GM19324 (cell line): ENCODE data around the gene LRCH3.
"Not testable (repeated sequence)": the region's sequence is repeated elsewhere in the genome, so short reads cannot be mapped to it uniquely, and the experiment has no call there.

Experiments
- ATAC-seq: cut with Tn5 transposase; IDR thresholded peaks from one replicate; pipeline ENCODE4 v1.9.1; 2021; ENCODE audit warnings: mild to moderate bottlenecking, moderate library complexity; ENCODE audit not compliant: unreplicated experiment, low FRiP score

LRCH3 gene

DNA sequence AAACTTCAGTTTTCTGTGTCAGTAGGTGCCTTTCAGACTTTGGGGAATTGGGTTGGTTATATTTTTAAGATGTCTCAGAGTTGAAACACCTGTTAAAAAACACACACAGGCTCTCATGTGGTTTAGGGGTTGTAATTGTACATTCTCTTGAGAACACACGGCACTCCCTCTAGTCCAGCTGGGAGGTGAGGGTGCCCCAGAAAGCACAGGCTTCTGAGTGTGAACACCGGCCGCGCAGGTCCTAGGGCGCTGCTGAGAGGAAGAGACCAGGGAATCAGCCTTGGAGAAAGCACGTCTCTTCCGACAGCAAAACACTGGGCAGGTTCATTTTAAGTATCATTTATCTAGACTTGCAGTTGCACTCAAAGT lies 90.9 kb downstream of the LRCH3 start:
- ATAC-seq, result no peak

GRCh38 chr3:197882586-197882985 lies 91.5 kb downstream of the LRCH3 start:
- ATAC-seq, result no peak

DNA sequence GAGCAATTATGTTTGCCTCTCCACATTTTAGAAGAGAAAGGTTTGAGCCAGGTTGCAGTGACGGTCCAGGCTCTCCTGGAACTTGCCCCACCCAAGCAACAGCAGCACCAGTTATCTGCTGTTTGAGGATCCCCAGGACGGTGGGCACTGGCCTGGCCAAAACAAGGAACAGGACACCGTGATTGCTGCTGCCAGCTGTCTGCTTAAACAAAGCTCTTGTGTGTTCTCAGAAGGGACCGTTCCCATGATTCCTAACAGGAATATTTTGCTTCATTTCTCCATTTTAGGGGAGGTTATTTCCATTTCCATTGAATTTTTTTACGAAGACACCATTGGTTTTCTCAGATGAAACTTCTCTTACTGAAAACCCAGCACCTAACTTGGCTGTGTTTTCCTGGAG lies 92.5 kb downstream of the LRCH3 start:
- ATAC-seq, result no peak

DNA sequence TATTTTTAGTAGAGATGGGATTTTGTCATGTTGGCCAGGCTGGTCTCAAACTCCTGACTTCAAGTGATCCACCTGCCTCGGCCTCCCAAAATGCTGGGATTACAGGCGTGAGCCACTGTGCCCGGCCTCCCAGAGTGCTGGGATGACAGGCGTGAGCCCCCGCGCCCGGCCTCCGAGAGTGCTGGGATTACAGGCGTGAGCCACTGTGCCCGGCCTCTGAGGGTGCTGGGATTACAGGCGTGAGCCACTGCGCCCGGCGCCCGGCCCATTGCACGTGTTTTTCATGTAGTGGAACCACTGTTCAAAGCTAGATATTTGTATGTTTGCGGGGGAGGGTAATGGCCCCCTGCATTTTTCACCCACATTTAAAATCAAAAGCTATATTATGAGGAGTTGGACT lies 93.3 kb downstream of the LRCH3 start:
- ATAC-seq, result not testable (repeated sequence)

DNA sequence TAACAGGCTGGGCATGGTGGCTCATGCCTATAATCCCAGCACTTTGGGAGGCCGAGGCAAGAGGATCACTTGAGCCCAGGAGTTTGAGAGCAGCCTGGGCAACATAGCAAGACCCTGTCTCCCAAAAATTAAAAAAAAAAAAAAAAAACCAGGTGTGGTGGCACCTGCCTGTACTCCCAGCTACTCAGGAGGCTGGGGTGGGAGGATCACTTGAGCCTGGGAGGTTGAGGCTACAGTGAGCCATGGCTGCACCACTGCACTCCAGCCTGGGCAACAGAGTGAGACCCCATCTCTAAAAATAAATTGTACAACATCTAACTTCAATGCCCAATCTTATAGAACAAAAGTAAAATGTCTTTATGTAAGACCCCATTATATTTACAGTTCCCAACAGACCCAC lies 95.0 kb downstream of the LRCH3 start:
- ATAC-seq, result not testable (repeated sequence)

GRCh38 chr3:197887430-197888053 lies 96.5 kb downstream of the LRCH3 start:
- ATAC-seq, result not testable (repeated sequence)

GRCh38 chr3:197888511-197888910 lies 97.5 kb downstream of the LRCH3 start:
- ATAC-seq, result no peak

DNA sequence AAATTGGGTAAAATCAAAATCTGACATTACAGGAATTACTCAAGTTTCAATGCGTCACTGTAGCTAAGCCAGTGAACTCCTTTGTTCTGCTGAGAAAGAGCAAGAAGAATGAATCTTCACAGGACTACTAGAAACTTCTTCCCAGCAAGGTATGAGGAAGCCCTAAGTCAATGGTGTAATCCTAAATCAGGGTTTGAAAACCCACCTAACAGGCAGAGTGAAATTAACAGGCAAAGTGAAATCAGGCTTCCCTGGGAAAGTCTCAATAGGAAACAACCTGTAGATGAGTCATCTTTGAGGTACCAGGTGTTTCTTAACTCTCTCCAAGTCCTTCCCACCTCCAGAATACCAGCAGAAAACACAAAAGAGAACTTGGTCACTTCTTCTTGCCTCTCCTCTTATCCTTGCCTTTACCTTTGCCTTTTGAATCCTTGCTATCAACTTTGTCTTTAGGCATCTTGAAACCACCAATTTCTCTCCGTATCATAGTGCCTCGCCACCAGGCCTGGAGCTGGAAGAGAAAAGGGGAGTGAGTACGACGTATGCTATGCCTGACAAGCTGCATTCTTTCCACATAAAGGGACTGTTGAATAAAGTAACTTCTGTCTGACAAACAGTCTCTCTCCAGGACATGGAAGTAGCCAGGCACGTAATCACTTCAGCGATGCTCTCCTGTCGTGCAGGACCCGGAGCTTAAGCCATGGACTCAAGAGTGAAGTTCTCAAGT lies 98.3 kb downstream of the LRCH3 start:
- no peak for ATAC-seq

GRCh38 chr3:197890693-197891092 lies 99.6 kb downstream of the LRCH3 start:
- no peak for ATAC-seq

DNA sequence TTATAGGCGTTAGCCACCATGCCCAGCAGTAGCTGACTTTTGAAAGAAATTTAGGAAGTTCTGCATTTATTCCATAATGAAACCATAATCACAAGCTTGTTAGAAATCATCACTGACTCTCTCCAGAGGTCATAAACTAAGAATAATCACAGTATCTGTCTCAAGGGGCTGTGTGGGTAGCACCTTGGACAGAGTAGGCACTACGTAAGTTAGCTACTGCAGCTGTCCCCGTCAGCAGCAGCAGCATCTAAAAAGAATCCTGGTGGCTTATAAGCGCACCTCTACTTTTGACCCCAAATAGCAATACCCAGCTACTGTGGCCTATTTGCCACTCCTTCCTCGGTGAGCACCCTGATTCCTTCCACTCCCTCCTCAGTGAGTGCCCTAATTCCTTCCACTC lies 101.1 kb downstream of the LRCH3 start:
- no peak for ATAC-seq

GRCh38 chr3:197896421-197896820 lies 105.4 kb downstream of the LRCH3 start:
- ATAC-seq, result no peak

DNA sequence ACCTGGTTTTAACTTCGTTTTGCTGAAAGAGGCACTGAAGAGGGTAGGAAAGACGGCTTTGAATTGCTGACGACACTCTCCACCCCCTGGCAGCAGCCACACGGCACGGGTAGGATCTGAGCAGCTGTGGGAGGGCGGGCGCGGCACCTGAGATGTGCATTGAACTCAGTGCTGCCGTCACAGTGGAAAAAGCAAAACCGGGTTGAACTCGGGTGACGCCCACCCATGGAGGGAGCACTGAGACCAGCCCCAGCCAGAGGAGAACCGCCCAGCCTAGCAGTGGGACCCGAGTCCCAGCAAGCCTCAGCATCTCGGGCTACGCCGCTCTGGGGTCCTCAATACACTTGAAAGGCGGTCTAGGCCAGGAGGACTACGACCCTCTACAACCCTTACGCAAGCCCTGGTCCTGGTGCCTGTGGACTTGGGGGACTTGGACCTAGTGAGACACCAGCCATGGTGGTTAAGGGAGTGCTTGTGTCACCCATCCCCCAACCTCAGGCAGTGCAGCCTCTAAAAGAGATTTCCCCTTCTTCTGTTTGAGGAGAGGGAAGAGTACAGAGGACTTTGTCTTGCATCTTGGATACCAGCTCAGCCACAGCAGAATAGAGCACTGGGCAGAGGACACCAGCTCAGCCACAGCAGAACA lies 108.9 kb downstream of the LRCH3 start:
- ATAC-seq, result no peak

DNA sequence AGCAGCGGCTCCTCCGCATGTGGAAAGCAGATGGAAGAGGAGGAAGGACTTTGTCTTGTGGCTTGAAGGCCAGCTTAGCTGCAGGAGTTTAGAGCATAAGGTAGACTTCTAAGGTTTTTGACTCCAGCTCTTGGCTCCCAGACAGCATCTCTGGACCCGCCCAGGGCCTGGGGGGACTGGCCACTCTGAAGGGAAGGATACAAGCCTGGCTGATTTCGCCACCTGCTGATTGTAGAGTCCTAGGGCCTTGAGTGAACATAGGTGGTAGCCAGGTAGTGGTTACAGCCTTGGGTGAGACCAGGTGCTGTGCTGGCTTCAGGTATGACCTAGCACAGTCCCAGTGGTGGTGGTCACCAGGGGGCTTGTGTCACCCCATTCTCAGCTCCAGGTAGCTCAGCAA lies 110.6 kb downstream of the LRCH3 start:
- ATAC-seq, result no peak

- ATAC-seq, result peak; percentile 68
Observed at GRCh38 chr3:197906023-197906849, 115.2 kb downstream of the LRCH3 start.

- no peak for ATAC-seq
Observed at GRCh38 chr3:197906850-197907187, 115.8 kb downstream of the LRCH3 start.

- no peak for ATAC-seq
Observed at GRCh38 chr3:197907196-197907595, 116.1 kb downstream of the LRCH3 start.

DNA sequence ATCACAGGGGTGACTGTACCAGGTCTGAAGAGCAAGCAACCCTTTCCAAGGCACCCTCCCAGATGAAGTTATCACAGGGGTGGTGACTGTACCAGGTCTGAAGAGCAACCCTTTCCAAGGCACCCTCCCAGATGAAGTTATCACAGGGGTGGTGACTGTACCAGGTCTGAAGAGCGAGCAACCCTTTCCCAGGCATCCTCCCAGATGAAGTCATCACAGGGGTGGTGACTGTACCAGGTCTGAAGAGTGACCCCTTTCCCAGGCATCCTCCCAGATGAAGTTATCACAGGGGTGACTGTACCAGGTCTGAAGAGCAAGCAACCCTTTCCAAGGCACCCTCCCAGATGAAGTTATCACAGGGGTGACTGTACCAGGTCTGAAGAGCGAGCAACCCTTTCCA lies 117.5 kb downstream of the LRCH3 start:
- ATAC-seq, result not testable (repeated sequence)

DNA sequence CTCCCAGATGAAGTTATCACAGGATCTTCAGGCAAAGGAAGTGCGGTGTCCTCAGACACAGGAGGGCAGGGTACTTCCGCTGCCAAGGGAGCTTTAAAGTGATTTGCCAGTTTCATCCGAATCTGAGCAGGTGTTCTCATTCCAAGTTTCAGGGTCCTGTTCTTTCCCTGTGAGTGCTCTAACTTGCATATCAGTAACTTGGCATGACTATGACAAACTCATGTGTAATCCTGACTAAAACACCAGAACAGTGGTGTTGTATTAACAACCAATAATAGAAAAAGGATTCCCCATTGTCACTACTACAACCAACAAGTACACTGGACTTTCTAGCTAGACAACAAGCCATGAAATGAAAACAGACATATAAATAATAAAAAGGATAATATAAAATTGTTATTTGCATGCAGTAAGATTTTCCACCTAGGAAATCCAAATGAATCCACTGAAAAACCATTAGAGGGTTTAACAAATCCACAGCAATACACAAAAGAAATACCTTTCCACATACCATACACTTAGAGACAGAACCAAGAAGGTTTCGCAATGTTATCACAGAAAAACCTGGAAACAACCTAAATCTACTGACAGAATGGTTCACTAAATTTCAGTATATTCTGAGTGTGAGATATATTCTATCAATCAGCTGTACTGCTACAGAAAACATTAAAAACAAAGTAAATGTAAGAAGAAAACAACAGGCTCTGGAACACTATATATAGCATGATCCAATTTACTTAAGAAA lies 118.1 kb downstream of the LRCH3 start:
- ATAC-seq, result no peak

GRCh38 chr3:197912741-197913476 lies 121.9 kb downstream of the LRCH3 start:
- ATAC-seq, result no peak
